Activated B cell treated with CpG ODN at 0.5 μM for 24 hours (primary cell): ENCODE measurements around the gene NPAP1. TPM values are rescaled to one million over a fixed set of nuclear protein-coding genes. Genes with fewer than 3 reads are reported as not detected.

Experiments
- ATAC-seq: fragments of 200-7000 bp; cut with Tn5 transposase; one replicate; pipeline ENCODE4 v1.10.0; 2021; ENCODE audit warnings: low read depth, mild to moderate bottlenecking, moderate library complexity
- CTCF ChIA-PET: fragments of 350-600 bp; sonication (Branson Sonifier 250); formaldehyde crosslinking; loops from one replicate; lab custom pipeline; 2021; ENCODE audit warnings: antibody characterized with exemption; lab: Charles Lee
- POLR2A ChIA-PET: fragments of 350-600 bp; sonication (Branson Sonifier 250); formaldehyde crosslinking; loops from one replicate; lab custom pipeline; 2021; ENCODE audit warnings: antibody characterized with exemption; lab: Charles Lee
- DNase-seq: peaks from one replicate; pipeline ENCODE4 v3.0.0; 2022
- H3K27ac Mint-ChIP-seq: one replicate; pipeline ENCODE4 v1.8.0; 2020; ENCODE audit warnings: mixed read lengths
- H3K27me3 Mint-ChIP-seq: one replicate; pipeline ENCODE4 v1.8.0; 2021; ENCODE audit warnings: mixed read lengths
- H3K36me3 Mint-ChIP-seq: one replicate; pipeline ENCODE4 v1.8.0; 2021; ENCODE audit warnings: low read depth, mixed read lengths
- H3K4me1 Mint-ChIP-seq: one replicate; pipeline ENCODE4 v1.8.0; 2021; ENCODE audit warnings: mixed read lengths
- H3K4me3 Mint-ChIP-seq: one replicate; pipeline ENCODE4 v1.8.0; 2020; ENCODE audit warnings: mild to moderate bottlenecking, mixed read lengths
- H3K9me3 Mint-ChIP-seq: one replicate; pipeline ENCODE4 v1.8.0; 2020; ENCODE audit warnings: mixed read lengths
- CTCF ChIP-seq: fragments of 200-600 bp; IDR thresholded peaks from one replicate; pipeline ENCODE4 v1.8.0; 2022; ENCODE audit warnings: antibody characterized with exemption, mild to moderate bottlenecking
- intact Hi-C: fragments of 100-400 bp; cut with micrococcal nuclease; formaldehyde crosslinking; loops from one replicate; pipeline ENCODE4 v1.15.1; 2024
- total RNA-seq: library from RNA; stranded (reverse); gene quantifications from 2 replicates; pipeline ENCODE4 v1.2.3, GENCODE V29; 2022

Gene NPAP1
- total RNA-seq, 1 donor from 2014 or later = not detected

GRCh38 chr15:24729760-24730159 is 54.2 kb downstream of the NPAP1 start:
- Mint-ChIP-seq H3K27ac (no peak overlapping the region), H3K9me3 (peaks cover under 1% of the 10 kb centered on the region), H3K36me3 (no peaks in the 10 kb centered on the region), H3K27me3 (no peaks in the 10 kb centered on the region), H3K4me1 (no peaks in the 10 kb centered on the region), H3K4me3 (no peak overlapping the region)
- DNase-seq (no peak), ATAC-seq (no peak)
- TF ChIP-seq CTCF = no peak
- intact Hi-C loops = no loop called here
- ChIA-PET POLR2A (no interaction called here), CTCF (no interaction called here)
